C4-2B (cell line): Measurements from ENCODE around the gene CPAMD8.
"Not testable (repeated sequence)": the region's sequence is repeated elsewhere in the genome, so short reads cannot be mapped to it uniquely, and the experiment has no call there.

ENCODE experiments used
- H3K27ac ChIP-seq: fragments of 450-650 bp; 2 replicates; pipeline ENCODE4 v1.5.1; 2017
- ZFX ChIP-seq: fragments of 450-650 bp; IDR thresholded peaks from 2 replicates; pipeline ENCODE4 v1.6.1; 2017
- TF ChIP-seq, protein P1 (sequence below): fragments of 450-650 bp; conservative IDR thresholded peaks from 2 replicates; pipeline ENCODE4 v1.5.1; 2017; ENCODE audit warnings: mild to moderate bottlenecking

CPAMD8 gene

DNA sequence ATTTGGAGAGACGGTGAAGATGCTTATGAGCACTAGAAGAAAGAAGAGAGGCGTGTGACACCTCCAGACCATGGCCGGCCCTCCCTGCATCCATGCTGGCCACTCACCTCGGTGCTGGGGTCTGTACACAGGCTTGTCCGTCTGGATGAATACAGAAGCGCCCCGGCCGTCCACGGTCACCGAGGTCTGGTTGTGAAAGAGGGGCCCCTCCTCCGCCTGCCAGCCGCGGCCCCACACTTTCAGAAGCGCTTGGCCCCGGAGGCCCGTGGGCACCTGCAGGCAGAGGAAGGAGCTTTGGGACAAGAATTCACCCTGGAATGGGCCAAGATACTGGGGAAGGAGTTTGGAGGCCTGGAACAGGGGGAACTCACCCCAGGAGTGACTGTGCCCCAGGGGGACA is 15.1 kb downstream of the CPAMD8 start:
- no peak overlapping the region for H3K27ac ChIP-seq

DNA sequence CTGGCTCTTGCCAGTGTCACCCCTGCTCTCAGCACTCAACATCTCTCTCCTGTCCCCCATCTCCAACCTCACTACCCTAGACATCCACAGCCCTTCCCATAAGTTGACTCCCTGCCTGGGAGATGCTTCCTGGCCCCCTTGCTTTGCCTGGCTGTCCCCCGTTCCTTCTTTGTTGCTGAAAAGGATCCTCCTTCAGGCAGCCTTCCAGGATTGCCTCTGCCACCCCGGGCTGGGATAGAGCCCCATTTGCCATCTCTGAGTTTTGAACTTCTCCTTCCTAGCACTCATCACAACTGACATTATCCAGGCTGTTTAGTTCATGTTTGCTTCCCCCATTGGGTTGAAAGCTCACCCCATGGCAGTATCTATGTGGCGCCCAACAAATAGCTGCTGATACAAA is 20.0 kb downstream of the CPAMD8 start:
- no peak for TF ChIP-seq ZFX
- TF ChIP-seq, protein P1, sequence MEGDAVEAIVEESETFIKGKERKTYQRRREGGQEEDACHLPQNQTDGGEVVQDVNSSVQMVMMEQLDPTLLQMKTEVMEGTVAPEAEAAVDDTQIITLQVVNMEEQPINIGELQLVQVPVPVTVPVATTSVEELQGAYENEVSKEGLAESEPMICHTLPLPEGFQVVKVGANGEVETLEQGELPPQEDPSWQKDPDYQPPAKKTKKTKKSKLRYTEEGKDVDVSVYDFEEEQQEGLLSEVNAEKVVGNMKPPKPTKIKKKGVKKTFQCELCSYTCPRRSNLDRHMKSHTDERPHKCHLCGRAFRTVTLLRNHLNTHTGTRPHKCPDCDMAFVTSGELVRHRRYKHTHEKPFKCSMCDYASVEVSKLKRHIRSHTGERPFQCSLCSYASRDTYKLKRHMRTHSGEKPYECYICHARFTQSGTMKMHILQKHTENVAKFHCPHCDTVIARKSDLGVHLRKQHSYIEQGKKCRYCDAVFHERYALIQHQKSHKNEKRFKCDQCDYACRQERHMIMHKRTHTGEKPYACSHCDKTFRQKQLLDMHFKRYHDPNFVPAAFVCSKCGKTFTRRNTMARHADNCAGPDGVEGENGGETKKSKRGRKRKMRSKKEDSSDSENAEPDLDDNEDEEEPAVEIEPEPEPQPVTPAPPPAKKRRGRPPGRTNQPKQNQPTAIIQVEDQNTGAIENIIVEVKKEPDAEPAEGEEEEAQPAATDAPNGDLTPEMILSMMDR: no peak

More for the DNA sequence above, 15.1 kb downstream of the CPAMD8 start:
- TF ChIP-seq, protein P1: no peak
- no peak for TF ChIP-seq ZFX

DNA sequence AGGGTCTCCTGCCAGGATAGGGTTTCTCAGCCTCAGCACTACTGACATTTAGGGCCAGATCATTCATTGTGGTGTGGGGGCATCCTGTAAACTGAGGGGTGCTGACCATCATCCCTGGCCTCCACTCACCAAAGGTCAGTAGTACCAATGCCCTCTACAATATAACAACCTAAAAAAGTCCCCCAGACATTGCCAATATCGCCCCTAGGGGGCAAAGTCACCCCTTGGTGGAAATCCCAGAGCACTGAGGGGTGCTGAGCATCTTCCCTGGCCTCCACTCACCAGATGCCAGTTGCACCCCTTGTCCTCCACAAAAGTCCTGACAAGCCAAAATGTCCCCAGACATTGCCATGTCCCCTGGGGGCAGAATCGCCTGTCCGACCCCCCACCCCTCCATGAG is 21.6 kb downstream of the CPAMD8 start:
- H3K27ac ChIP-seq: no peak overlapping the region

More for the DNA sequence above, 20.0 kb downstream of the CPAMD8 start:
- no peak overlapping the region for H3K27ac ChIP-seq

DNA sequence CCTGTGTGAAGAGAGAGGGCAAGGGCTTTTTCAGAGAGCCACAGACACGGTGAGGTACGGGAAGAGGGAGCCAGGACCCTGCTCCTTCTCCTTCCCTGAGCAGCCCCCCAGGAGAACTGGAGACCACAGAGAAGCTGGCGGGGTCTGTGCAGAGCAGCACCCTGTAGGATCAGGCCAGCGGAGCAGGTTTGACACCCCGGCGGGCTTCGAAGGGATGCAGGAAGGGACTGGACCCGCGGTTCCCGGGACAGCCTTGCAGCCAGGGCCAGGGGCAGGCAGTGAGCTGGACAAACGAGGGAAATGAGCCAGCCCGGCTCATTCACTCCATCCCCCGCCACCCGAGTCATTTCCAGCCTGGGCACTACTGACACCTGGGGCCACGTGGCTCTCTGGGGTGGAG is 22.2 kb downstream of the CPAMD8 start:
- H3K27ac ChIP-seq: no peak overlapping the region
- TF ChIP-seq ZFX: no peak
- TF ChIP-seq, protein P1: no peak

More for the DNA sequence above, 21.6 kb downstream of the CPAMD8 start:
- TF ChIP-seq, protein P1: no peak
- TF ChIP-seq ZFX: no peak

DNA sequence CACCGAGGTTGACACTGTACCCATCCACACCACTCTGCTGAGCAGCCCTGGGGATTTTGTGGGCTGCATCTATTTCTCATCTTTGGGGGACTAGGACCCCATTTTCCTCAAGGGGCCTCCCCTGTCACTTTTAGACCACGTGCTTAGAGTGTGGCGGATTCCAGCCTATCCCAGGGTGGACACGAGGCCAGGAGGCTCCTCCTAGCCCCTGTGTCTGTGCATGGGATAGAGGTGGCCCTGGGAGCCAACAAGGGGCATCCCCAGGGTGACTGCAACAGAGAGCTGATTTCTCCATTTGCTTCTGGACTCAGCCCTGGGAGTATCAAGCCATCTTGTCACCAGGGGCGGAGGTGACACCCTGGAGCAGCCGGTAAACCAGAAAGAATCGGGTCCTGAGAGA is 24.2 kb downstream of the CPAMD8 start:
- no peak for TF ChIP-seq ZFX
- TF ChIP-seq, protein P1: no peak
- H3K27ac ChIP-seq: no peak overlapping the region

DNA sequence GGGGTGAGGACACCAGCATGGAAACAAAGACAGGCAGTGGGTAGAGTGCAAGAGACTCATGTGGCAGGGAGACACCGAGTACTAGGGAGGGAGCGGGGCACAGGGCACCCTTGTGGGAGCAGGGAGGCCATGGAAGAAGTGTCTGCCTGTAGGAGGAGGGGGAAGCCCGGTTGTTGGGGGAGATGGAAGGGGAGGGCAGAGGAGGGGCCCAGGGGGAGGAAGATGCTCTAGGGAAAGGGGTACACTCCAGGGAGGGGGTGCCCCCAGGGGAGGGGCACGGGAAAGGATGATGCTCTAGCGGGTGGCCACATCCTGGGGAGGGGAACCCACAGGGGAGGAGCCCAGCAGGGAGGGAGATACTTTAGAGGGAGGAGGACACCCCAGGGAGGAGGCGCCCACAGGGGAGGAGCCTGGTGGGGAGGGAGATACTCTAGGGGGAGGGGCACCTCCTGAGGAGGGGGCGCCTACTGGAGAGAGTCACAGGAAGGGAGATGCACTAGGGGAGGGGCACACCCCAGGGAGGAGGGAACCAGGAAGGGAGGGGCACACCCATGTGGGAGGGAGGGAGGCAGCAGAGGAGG is 24.9 kb downstream of the CPAMD8 start:
- H3K27ac ChIP-seq: no peak overlapping the region
- TF ChIP-seq ZFX: no peak
- TF ChIP-seq, protein P1: no peak

DNA sequence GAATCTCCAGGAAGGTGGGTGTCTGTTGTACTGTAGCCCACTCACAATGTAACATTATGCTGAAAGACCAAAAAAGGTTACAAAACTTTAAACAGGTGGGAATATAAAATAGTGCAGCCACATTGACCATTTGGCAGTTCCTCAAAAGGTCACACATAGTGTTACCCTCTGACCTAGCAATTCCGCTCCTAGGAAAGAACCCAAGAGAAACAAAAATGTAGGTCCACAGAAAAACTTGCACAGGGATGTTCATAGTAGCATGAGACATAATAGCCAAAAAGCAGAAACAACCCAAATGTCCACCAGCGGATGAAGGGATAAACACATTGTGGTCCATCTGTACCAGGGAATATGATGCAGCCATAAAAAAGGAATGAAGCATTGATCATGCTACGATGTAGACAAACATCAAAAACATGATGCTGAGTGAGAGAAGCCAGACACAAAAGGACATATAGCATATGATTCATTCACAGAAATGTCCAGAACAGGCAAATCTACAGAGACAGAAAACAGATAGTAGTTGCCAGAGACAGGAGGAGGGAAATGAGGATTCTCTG is 27.9 kb downstream of the CPAMD8 start:
- no peak for TF ChIP-seq ZFX
- TF ChIP-seq, protein P1: no peak
- H3K27ac ChIP-seq: no peak overlapping the region

DNA sequence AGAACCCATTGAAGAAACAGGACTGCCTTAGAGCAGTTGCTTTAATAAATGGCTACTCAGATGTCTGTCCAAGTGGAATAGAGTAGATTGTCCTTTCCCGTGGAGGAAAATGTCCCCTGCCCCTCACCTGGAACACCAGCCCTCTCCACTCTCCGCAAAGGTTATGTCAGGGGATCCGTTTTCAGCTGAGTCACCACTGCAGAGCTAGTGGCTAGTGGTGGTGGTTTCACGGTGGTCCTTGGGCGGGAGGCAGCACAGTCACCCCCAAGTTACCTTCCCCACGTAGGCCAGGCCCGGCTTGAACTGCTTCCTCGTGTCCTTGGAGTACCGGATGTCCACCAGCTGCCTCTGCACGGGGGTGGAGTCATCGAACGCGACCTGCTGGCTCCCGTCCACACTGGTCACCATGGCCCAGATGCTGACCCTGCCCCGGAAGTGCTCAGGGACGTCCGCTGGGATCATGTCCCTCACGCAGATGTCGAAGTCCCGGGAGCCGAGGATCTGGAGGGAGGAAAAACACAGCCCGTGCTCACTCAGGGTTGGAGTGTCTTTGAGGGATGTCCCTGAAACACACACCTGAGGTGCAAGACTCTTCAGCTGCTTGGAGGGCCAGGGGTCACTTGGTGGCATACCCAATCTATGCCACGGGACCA is 29.6 kb downstream of the CPAMD8 start:
- H3K27ac ChIP-seq: not testable (repeated sequence)
